ENCODE results near the gene SLC8A1.

DNA sequence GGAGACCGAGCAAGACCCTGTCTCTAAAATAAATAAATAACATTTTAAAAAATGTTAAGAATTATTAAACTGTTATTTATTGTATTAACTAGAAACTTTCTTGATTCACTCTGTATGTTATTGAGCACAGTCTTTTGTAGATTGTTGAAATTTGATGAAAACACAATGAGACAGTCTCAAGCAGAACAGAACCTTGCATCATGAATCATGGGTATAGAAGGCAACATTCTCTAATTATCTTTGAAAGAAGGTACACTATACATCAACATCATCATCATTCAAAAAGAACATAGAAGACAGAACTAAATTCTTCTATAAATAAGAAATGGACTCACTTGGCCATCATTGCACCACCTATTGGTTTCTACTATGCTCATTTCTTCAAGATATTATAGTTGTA, 67.7 kb downstream of the SLC8A1 start:
- TF ChIP-seq, protein P1, sequence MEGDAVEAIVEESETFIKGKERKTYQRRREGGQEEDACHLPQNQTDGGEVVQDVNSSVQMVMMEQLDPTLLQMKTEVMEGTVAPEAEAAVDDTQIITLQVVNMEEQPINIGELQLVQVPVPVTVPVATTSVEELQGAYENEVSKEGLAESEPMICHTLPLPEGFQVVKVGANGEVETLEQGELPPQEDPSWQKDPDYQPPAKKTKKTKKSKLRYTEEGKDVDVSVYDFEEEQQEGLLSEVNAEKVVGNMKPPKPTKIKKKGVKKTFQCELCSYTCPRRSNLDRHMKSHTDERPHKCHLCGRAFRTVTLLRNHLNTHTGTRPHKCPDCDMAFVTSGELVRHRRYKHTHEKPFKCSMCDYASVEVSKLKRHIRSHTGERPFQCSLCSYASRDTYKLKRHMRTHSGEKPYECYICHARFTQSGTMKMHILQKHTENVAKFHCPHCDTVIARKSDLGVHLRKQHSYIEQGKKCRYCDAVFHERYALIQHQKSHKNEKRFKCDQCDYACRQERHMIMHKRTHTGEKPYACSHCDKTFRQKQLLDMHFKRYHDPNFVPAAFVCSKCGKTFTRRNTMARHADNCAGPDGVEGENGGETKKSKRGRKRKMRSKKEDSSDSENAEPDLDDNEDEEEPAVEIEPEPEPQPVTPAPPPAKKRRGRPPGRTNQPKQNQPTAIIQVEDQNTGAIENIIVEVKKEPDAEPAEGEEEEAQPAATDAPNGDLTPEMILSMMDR (conservative IDR thresholded peaks at IDR 0.05; ENCODE audit: low read length), result no peak
- no peak for TF ChIP-seq EZH2phosphoT487 (IDR thresholded peaks at IDR 0.05; ENCODE audit: borderline replicate concordance)
